Heart right ventricle (tissue), 16 donors: Measurements from ENCODE around the gene HMGCS1. TPM values are rescaled to one million over a fixed set of nuclear protein-coding genes. Genes with fewer than 3 reads are reported as not detected.

Source experiments
- ATAC-seq, 8 donors: fragments of 200-7000 bp; cut with Tn5 transposase; one replicate each; pipeline ENCODE4 v1.9.1; 2020; ENCODE audit warnings: mild to moderate bottlenecking in 8 of 8, moderate library complexity in 8 of 8, moderate number of reproducible peaks in 1 of 8
- DNase-seq, 2 donors: peaks; one replicate each; pipeline ENCODE4 v3.0.0-alpha.2; 2020
- H3K27ac ChIP-seq, 10 donors: fragments of 200-600 bp; sonication (generic) in 2 of 10; one replicate each; pipeline versions ENCODE4 v1.5.0 to v1.8.0; 2020 to 2022; ENCODE audit warnings: mild to moderate bottlenecking in 3 of 10
- H3K27me3 ChIP-seq, 7 donors: fragments of 200-600 bp; one replicate each; pipeline ENCODE4 v1.8.0; 2021 to 2022; ENCODE audit warnings: mild to moderate bottlenecking in 2 of 7
- H3K36me3 ChIP-seq, 9 donors: fragments of 200-600 bp; sonication (generic) in 1 of 9; one replicate each; pipeline versions ENCODE4 v1.5.0 to v1.8.0; 2020 to 2022; ENCODE audit warnings: mild to moderate bottlenecking in 2 of 9
- H3K4me1 ChIP-seq, 9 donors: fragments of 200-600 bp; sonication (generic) in 1 of 9; one replicate each; pipeline versions ENCODE4 v1.5.0 to v1.8.0; 2020 to 2022; ENCODE audit warnings: mild to moderate bottlenecking in 4 of 9
- H3K4me3 ChIP-seq, 10 donors: fragments of 200-600 bp; sonication (generic) in 2 of 10; one replicate each; pipeline versions ENCODE4 v1.5.0 to v1.8.0; 2020 to 2022; ENCODE audit warnings: mild to moderate bottlenecking in 7 of 10, moderate library complexity in 2 of 10
- H3K9me3 ChIP-seq, 11 donors: fragments of 200-600 bp in 10 of 11; sonication (generic) in 2 of 11; one replicate each; pipeline versions ENCODE4 v1.5.0 to v1.8.0; 2013 to 2022; ENCODE audit warnings: mild to moderate bottlenecking in 2 of 11, control low read depth in 1 of 11, moderate library complexity in 1 of 11
- CTCF ChIP-seq, 9 donors: fragments of 200-600 bp; sonication (generic) in 2 of 9; IDR thresholded peaks; one replicate each; pipeline versions ENCODE4 v1.5.0 to v1.8.0; 2021 to 2022; ENCODE audit warnings: antibody characterized with exemption in 9 of 9, mild to moderate bottlenecking in 5 of 9, moderate library complexity in 1 of 9
- WGBS, 2 donors: extraction: QIAGEN DNeasy Blood & Tissue Kit; methylation state at CpG; one replicate each; pipeline ENCODE4 v1.1.7; 2013; ENCODE audit warnings: inconsistent platforms in 1 of 2; 5-methylcytosine and 5-hydroxymethylcytosine counted together
- intact Hi-C, 10 donors: fragments of 100-400 bp; cut with DNase I; formaldehyde crosslinking; loops; one replicate each; pipeline versions ENCODE4 v1.11.1 to v1.14.2; 2022
- polyA plus RNA-seq, 2 donors: library from polyadenylated mRNA; stranded (reverse); fragments of 200-250 nt; gene quantifications; one replicate each; pipeline ENCODE4 v1.2.3, GENCODE V29; 2013
- total RNA-seq, 10 donors: library from RNA; stranded (reverse); fragmentation: NEBNext Ultra II Directional in 3 of 10; extraction: Animal tissue kit (Norgen Biotek cat#: 25700) in 3 of 10; gene quantifications; one replicate each; pipeline versions ENCODE4 v1.2.1 to v1.2.4, GENCODE V29; 2021 to 2023
- donor health status: Arrhythmogenic right ventricular cardiomyopathy.
- donor health status: ischemic (EF 13 %, LVEDD 7.1; RV severe dilation, severe dysfunction).
- donor health status: healthy with polysubstance abuse.
- donor health status: DM: no; HTN: yes; CAD: no.
- donor health status: DM: no; HTN: no; CAD: no.
- donor health status: ischemic (EF 25% LVEDD 6.9; RV normal size, moderate dysfunction).
- donor health status: ischemic (EF 25% LVEDD 5.7; RV mildly dilated, moderate dysfunction).
- donor health status: healthy.
- donor health status: DM: yes; HTN: yes; CAD: no.
- donor health status: Ischemic cardiomyopathy.
- donor health status: ischemic (EF 35%, LVEDD 5.7; RV mildly dilated, moderate dysfunction).
- donor health status: nonischemic (EF 11% LVEDD 7.7; RV severe dilation, severe dysfunction).
- donor health status: DM: yes; HTN: yes; CAD: no.
- donor health status: PGD.
- donor health status: ischemic (EF 29% LVEDD 5.4; RV normal size, mild dysfunction).
- donor health status: nonischemic (EF 23%, LVEDD 6.1; RV moderate dilation, normal function).

HMGCS1 gene
- total and polyA plus RNA-seq, 12 donors = 8.3 to 33.0 (median 26.7) TPM

DNA sequence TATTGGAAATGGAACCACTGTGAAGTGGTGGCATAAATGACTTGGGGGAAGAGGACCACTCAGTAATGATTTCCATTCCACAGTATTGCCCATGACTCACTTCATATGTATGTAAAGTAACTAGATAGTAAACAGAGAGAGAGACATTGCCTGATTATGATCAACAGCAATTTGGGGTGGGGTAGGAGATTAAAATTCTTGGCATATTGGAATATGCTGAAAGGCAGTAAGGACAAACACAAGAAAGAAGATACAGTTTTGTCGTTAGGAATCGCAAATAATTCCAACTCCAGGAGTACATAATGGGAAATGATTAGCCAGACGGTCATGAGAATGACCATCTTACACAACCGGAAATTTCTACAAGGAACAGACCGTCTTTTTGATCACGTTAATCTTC, 1.5 kb upstream of the HMGCS1 start:
- no peak overlapping the region for H3K4me3 ChIP-seq
- WGBS, 2 donors = 95 to 98% methylated on average over 6 of the region's 6 CpGs
- DNase-seq (no peak), ATAC-seq (no peak)
- H3K36me3 ChIP-seq = no peaks in the 10 kb centered on the region
- no peak overlapping the region for H3K27ac ChIP-seq
- H3K9me3 ChIP-seq = no peaks in the 10 kb centered on the region
- no peak for TF ChIP-seq CTCF (IDR thresholded peaks at IDR 0.05)
- peaks cover 0 to 36% (median 20%) of the 10 kb centered on the region in 9 donors for H3K4me1 ChIP-seq
- intact Hi-C loops = loop anchor here in 6 of 10 donors (5.0 to 10.0 kb wide), 5 partner anchors 168 to 200 kb away; partner anchors contain the start of genes TMEM267 (in 6 of the 6), ZNF131 (in 5 of the 6) and C5orf34 (in 1 of the 6)
- no peaks in the 10 kb centered on the region for H3K27me3 ChIP-seq

GRCh38 chr5:43313854-43314457, 744 bp upstream of the HMGCS1 start:
- Histone ChIP-seq H3K27ac (peak overlapping the region in 9 of 10 donors; percentile 4 to 97 (median 70)), H3K4me1 (peaks cover 0 to 43% (median 22%) of the 10 kb centered on the region in 9 donors), H3K4me3 (peak overlapping the region; percentile 4 to 99 (median 90)), H3K27me3 (no peaks in the 10 kb centered on the region), H3K36me3 (no peaks in the 10 kb centered on the region), H3K9me3 (no peaks in the 10 kb centered on the region)
- no peak for TF ChIP-seq CTCF (IDR thresholded peaks at IDR 0.05)
- intact Hi-C loops = loop anchor here in 6 of 10 donors (5.0 to 10.0 kb wide), 5 partner anchors 168 to 201 kb away; partner anchors contain the start of genes TMEM267 (in 6 of the 6), ZNF131 (in 5 of the 6) and C5orf34 (in 1 of the 6)
- ATAC-seq = no peak
- 30 to 37% methylated on average over 8 of the region's 8 CpGs for WGBS, 2 donors
- DNase-seq = peak in 1 of 2 donors; percentile 14

GRCh38 chr5:43312699-43313034, 545 bp downstream of the HMGCS1 start:
- intact Hi-C loops = loop anchor here in 6 of 10 donors (5.0 to 10.0 kb wide), 5 partner anchors 170 to 202 kb away; partner anchors contain the start of genes TMEM267 (in 6 of the 6), ZNF131 (in 5 of the 6) and C5orf34 (in 1 of the 6)

More at GRCh38 chr5:43312699-43313034, 545 bp downstream of the HMGCS1 start:
- DNase-seq (no peak), ATAC-seq (peak in 3 of 8 donors; percentile 1 to 7 (median 2))
- Histone ChIP-seq H3K4me1 (peaks cover 0 to 47% (median 27%) of the 10 kb centered on the region in 9 donors), H3K27ac (peak overlapping the region in 9 of 10 donors; percentile 75 to 97 (median 92)), H3K9me3 (no peaks in the 10 kb centered on the region), H3K4me3 (peak overlapping the region; percentile 69 to 99 (median 92)), H3K36me3 (peaks cover 0 to 1% (median 0%) of the 10 kb centered on the region in 9 donors), H3K27me3 (no peaks in the 10 kb centered on the region)
- 3 to 5% methylated on average over 9 of the region's 9 CpGs for WGBS, 2 donors
- TF ChIP-seq CTCF (IDR thresholded peaks at IDR 0.05) = no peak
